Trophoblast cell (in vitro differentiated cells and primary cell): ENCODE data around the gene PSMC3IP.
"Not testable (repeated sequence)": the region's sequence is repeated elsewhere in the genome, so short reads cannot be mapped to it uniquely, and the experiment has no call there.

Source experiments
- DNase-seq, 2 donors: peaks; one replicate each; pipeline ENCODE4 v3.0.0-alpha.2; 2016
- H2AFZ ChIP-seq: 2 replicates; pipeline ENCODE4 v1.6.1; 2013; ENCODE audit warnings: low read length, moderate library complexity, mild to moderate bottlenecking; ENCODE audit not compliant: insufficient read depth, poor library complexity
- H2AK5ac ChIP-seq: 2 replicates; pipeline ENCODE4 v1.6.1; 2013; ENCODE audit warnings: mild to moderate bottlenecking, low read length
- H2BK120ac ChIP-seq: 2 replicates; pipeline ENCODE4 v1.6.1; 2013; ENCODE audit warnings: low read length, mild to moderate bottlenecking, moderate library complexity; ENCODE audit not compliant: insufficient read depth, poor library complexity
- H2BK12ac ChIP-seq: 2 replicates; pipeline ENCODE4 v1.6.1; 2013; ENCODE audit warnings: mild to moderate bottlenecking, low read length, moderate library complexity
- H2BK5ac ChIP-seq: 2 replicates; pipeline ENCODE4 v1.6.1; 2013; ENCODE audit warnings: low read length, low read depth, moderate library complexity, mild to moderate bottlenecking; ENCODE audit not compliant: poor library complexity
- H3K14ac ChIP-seq: 2 replicates; pipeline ENCODE4 v1.6.1; 2013; ENCODE audit warnings: mild to moderate bottlenecking, low read length
- H3K18ac ChIP-seq: 2 replicates; pipeline ENCODE4 v1.6.1; 2013; ENCODE audit warnings: mild to moderate bottlenecking, low read length
- H3K23ac ChIP-seq: 2 replicates; pipeline ENCODE4 v1.6.1; 2013; ENCODE audit warnings: low read length
- H3K27ac ChIP-seq: 2 replicates; pipeline ENCODE4 v1.5.1; 2013; ENCODE audit warnings: low read depth, mild to moderate bottlenecking, inconsistent platforms, low read length, moderate library complexity
- H3K27me3 ChIP-seq: 2 replicates; pipeline ENCODE4 v1.6.1; 2013; ENCODE audit warnings: inconsistent platforms, mild to moderate bottlenecking, low read length, moderate library complexity; ENCODE audit not compliant: insufficient read depth
- H3K36me3 ChIP-seq, 2 experiments: 1 replicate in 1 of 2; 2 replicates in 1 of 2; pipeline ENCODE4 v1.6.1; 2013; ENCODE audit warnings: low read length in 2 of 2, mild to moderate bottlenecking in 2 of 2, moderate library complexity in 1 of 2; ENCODE audit not compliant: insufficient read depth in 2 of 2, control insufficient read depth in 1 of 2
- H3K4ac ChIP-seq: 2 replicates; pipeline ENCODE4 v1.6.1; 2013; ENCODE audit warnings: low read depth, mild to moderate bottlenecking, low read length, moderate library complexity
- H3K4me1 ChIP-seq, 2 experiments: 1 replicate in 1 of 2; 2 replicates in 1 of 2; pipeline ENCODE4 v1.6.1; 2013; ENCODE audit warnings: low read length in 2 of 2, mild to moderate bottlenecking in 2 of 2, moderate library complexity in 1 of 2; ENCODE audit not compliant: insufficient read depth in 2 of 2, control insufficient read depth in 1 of 2
- H3K4me2 ChIP-seq: 2 replicates; pipeline ENCODE4 v1.6.1; 2013; ENCODE audit warnings: inconsistent platforms, mild to moderate bottlenecking, low read length, moderate library complexity
- H3K4me3 ChIP-seq: 2 replicates; pipeline ENCODE4 v1.5.1; 2013; ENCODE audit warnings: mild to moderate bottlenecking, low read depth, low read length, inconsistent platforms
- H3K79me1 ChIP-seq: one replicate; pipeline ENCODE4 v1.6.1; 2013; ENCODE audit warnings: low read length
- H3K79me2 ChIP-seq: 2 replicates; pipeline ENCODE4 v1.6.1; 2013; ENCODE audit warnings: low read length, mild to moderate bottlenecking; ENCODE audit not compliant: control insufficient read depth, insufficient read depth, poor library complexity
- H3K9ac ChIP-seq: 2 replicates; pipeline ENCODE4 v1.6.1; 2013; ENCODE audit warnings: mild to moderate bottlenecking, low read length
- H3K9me3 ChIP-seq: 2 replicates; pipeline ENCODE4 v1.6.1; 2013; ENCODE audit warnings: low read depth, mild to moderate bottlenecking, control low read depth, inconsistent platforms, low read length; ENCODE audit not compliant: insufficient read depth
- H4K12ac ChIP-seq: 2 replicates; pipeline ENCODE4 v1.6.1; 2013; ENCODE audit warnings: low read depth, mild to moderate bottlenecking, low read length, moderate library complexity
- H4K8ac ChIP-seq: 2 replicates; pipeline ENCODE4 v1.6.1; 2013; ENCODE audit warnings: low read depth, mild to moderate bottlenecking, low read length, moderate library complexity
- H4K91ac ChIP-seq: one replicate; pipeline ENCODE4 v1.6.1; 2013; ENCODE audit warnings: low read depth, mild to moderate bottlenecking, low read length, moderate library complexity
- WGBS: extraction: QIAGEN DNeasy Blood & Tissue Kit; methylation state at CpG from one replicate; pipeline ENCODE4 v1.1.7; 2013; ENCODE audit warnings: missing lambda C conversion rate; ENCODE audit not compliant: insufficient read length, insufficient coverage; ENCODE audit errors: extremely low coverage; 5-methylcytosine and 5-hydroxymethylcytosine counted together

PSMC3IP gene

GRCh38 chr17:42609814-42610801 lies 32.6 kb upstream of the PSMC3IP start:
- WGBS: no CpG with 5 or more reads among the region's 42 CpGs
- peak overlapping the region; percentile 83 for H4K8ac ChIP-seq

GRCh38 chr17:42609182-42609813 lies 31.8 kb upstream of the PSMC3IP start, which contains the start of the genes RETREG3 and TUBG1:
RETREG3 (minus strand) TSS chr17:42609374; CDS start chr17:42609324, 50 bp downstream.
TUBG1 (plus strand) TSS chr17:42609683; CDS start chr17:42609738, 55 bp downstream.
- Histone ChIP-seq H3K23ac (peak within 1 kb of the TSS; percentile 66), H3K4ac (peak within 1 kb of the TSS; percentile 77), H3K27me3 (no peaks in the 10 kb centered on the region), H2BK120ac (peak within 1 kb of the TSS; percentile 64), H3K4me2 (peak within 1 kb of the TSS; percentile 97), H3K27ac (peak within 1 kb of the TSS; percentile 80), H2BK12ac (peak within 1 kb of the TSS; percentile 10), H3K4me3 (peak within 1 kb of the TSS; percentile 97), H3K9me3 (peaks cover 3% of the 10 kb centered on the region), H3K14ac (peak within 1 kb of the TSS; percentile 70), H4K91ac (peak within 1 kb of the TSS; percentile 84), H3K18ac (peak within 1 kb of the TSS; percentile 85), H3K79me2 (peaks cover 8% of the 10 kb centered on the region), H3K79me1 (peaks cover 8% of the 10 kb centered on the region), H4K12ac (peak within 1 kb of the TSS; percentile 84), H2AFZ (peak within 1 kb of the TSS; percentile 58), H3K9ac (peak within 1 kb of the TSS; percentile 97), H2BK5ac (peak within 1 kb of the TSS; percentile 70), H3K4me1 (peaks cover 0 to 5% of the 10 kb centered on the region in 2 experiments), H3K36me3 (peaks cover 21 to 24% of the 10 kb centered on the region in 2 experiments), H2AK5ac (peak within 1 kb of the TSS; percentile 45), H4K8ac (peak within 1 kb of the TSS; percentile 89)
- DNase-seq: peak; percentile 100
- WGBS: no CpG with 5 or more reads among the region's 66 CpGs

More at GRCh38 chr17:42609814-42610801, 32.6 kb upstream of the PSMC3IP start:
- Histone ChIP-seq H3K4me3 (peak overlapping the region; percentile 89), H2AFZ (peak overlapping the region; percentile 58), H3K27ac (peak overlapping the region; percentile 80), H3K9ac (peak overlapping the region; percentile 97), H3K4ac (peak overlapping the region; percentile 75), H4K12ac (peak overlapping the region; percentile 79), H3K14ac (peak overlapping the region; percentile 68), H2BK5ac (peak overlapping the region; percentile 70), H4K91ac (peak overlapping the region; percentile 72), H2BK12ac (peak overlapping the region; percentile 10), H3K4me2 (peak overlapping the region; percentile 97), H3K36me3 (peaks cover 27 to 32% of the 10 kb centered on the region in 2 experiments), H3K18ac (peak overlapping the region; percentile 85), H2BK120ac (peak overlapping the region; percentile 64)
- not testable (repeated sequence) for DNase-seq, H3K27me3 ChIP-seq, H3K9me3 ChIP-seq, H2AK5ac ChIP-seq, H3K4me1 ChIP-seq, H3K79me2 ChIP-seq, H3K23ac ChIP-seq, H3K79me1 ChIP-seq

GRCh38 chr17:42608305-42609181 lies 31.0 kb upstream of the PSMC3IP start:
- Histone ChIP-seq H3K9me3 (no peaks in the 10 kb centered on the region), H3K23ac (peak overlapping the region; percentile 66), H2BK5ac (peak overlapping the region; percentile 51), H4K8ac (peak overlapping the region; percentile 89), H3K4me3 (peak overlapping the region; percentile 97), H3K14ac (peak overlapping the region; percentile 70), H3K4me1 (peaks cover 0 to 5% of the 10 kb centered on the region in 2 experiments), H3K4me2 (peak overlapping the region; percentile 90), H3K36me3 (peaks cover 13 to 17% of the 10 kb centered on the region in 2 experiments), H4K12ac (peak overlapping the region; percentile 84), H2AFZ (peak overlapping the region; percentile 38), H2BK120ac (peak overlapping the region; percentile 50), H3K27ac (peak overlapping the region; percentile 67), H4K91ac (peak overlapping the region; percentile 84), H3K9ac (peak overlapping the region; percentile 97), H2BK12ac (no peak overlapping the region), H3K79me2 (peaks cover 8% of the 10 kb centered on the region), H3K4ac (peak overlapping the region; percentile 77), H3K79me1 (peaks cover 8% of the 10 kb centered on the region), H3K27me3 (no peaks in the 10 kb centered on the region), H3K18ac (peak overlapping the region; percentile 79), H2AK5ac (peak overlapping the region; percentile 45)
- no CpG with 5 or more reads among the region's 30 CpGs for whole genome bisulfite sequencing
- peak in 1 of 2 donors; percentile 26 for DNase-seq
